NCI-H2227 (cell line): Measurements from ENCODE around the gene COA4.

ENCODE experiments used
- DNase-seq: peaks from one replicate; lab custom pipeline; 2025; ENCODE audit not compliant: unreplicated experiment; lab: John Stamatoyannopoulos, UW

Gene COA4

DNA sequence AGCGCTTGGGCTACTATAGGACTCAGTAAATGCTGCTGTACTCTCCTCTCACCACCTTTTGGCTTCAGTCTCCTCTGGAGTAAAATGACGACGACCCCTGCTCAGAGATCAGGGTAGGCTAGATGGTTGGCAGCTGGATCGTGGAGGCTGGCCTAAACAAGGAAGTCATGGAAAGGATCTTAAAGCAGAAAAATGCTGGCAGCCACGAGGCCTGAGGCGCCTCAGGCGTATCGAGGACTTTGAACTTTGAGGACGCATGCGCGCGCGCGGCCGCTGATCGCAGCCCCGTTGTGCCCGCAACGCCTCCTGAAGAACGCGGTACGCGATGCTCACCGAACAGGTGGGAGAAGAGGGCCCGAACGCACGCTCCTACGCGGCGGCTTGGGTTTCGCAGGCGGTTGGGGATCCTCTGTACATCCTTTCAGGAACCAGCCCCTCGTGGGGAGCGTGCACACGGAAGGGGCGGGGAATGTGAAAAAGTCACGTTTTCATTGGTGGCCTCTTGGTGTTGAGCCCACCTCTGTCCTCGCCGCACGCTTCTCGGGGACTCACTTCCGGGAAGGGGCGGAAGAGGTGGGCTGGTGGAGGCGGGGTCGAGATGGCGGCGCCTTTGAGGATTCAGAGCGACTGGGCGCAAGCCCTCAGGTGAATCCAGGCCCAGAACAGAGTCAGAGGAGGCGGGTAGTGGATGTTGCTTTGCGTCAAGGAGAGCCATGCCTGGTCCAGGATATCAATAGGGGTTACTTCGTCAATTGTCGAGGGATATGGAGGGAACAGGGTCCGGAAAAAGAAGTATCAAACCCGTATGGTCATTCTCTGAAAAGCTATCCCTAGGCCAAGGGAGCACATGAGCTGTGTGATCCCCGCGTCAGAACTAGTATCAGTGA, at the start of gene COA4, which contains the start of gene PAAF1:
COA4 (minus strand) TSS at position 423 of the 887 bp plus-strand sequence. CDS start 3,468 bp downstream, outside the sequence.
PAAF1 (plus strand) TSS at position 576 of the 887 bp plus-strand sequence; CDS start at position 599, 23 bp downstream.
- peak; percentile 100 for DNase-seq

DNA sequence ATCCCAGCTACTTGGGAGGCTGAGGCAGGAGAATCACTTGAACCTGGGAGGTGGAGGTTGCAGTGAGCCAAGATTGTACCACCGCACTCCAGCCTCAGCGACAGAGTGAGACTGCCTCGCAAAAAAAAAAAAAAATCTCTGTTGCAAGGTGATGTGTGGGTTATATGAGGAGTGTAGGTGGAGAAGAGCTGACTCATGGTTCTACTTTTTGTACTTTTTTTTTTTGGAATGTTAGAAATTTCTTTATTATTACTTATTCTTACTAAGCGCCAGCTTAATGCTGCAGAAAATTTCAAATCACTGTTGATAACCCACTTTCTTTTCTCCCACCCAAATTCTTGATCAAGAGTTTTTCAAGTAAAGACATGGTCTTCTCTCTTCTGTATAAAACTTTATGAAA, 44.5 kb upstream of the COA4 start:
- DNase-seq: no peak

- no peak for DNase-seq
These were observed 39.8 kb upstream of the COA4 start for GRCh38 chr11:73916435-73916834.

DNA sequence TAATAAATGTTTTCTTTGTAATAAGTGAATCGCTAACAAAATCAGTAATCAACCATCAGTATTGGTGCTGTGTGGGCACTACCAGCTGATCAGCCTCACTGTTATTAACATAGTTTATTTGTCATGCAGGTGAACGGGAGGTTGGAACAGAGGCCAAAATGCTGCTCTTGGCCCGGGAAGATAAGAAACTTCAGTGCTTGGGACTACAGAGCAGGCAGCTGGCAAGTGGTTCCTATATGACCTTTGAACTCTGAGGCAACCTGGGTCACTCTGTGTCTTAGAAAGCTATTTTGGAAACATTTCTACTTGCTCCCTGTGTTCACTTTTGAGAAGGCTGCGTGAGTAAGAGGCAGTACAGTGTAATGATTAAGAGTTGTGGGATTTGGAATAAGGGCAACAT, 37.6 kb upstream of the COA4 start:
- DNase-seq: no peak

GRCh38 chr11:73913472-73913871, 36.8 kb upstream of the COA4 start:
- DNase-seq: no peak

DNA sequence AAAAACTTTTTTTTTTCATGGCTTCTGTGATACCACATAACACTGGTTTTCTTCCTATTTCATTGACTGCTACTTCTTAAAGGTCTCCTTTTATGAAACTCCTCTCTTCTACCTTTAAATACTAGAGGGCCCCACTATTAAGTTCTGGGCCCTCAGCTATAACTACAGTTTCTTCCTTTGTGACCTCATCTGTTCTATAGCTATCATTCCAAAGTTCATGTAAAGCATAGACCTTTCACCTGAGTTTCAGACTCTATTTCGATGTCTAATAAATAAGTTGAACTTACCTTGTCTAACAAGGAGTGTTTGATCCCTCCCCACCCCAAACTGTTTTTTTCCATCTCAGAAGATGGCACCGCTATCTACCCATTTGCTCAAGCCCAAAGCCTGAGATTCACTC, 35.4 kb upstream of the COA4 start:
- DNase-seq: no peak

GRCh38 chr11:73907191-73907590, 30.5 kb upstream of the COA4 start:
- DNase-seq: no peak

DNA sequence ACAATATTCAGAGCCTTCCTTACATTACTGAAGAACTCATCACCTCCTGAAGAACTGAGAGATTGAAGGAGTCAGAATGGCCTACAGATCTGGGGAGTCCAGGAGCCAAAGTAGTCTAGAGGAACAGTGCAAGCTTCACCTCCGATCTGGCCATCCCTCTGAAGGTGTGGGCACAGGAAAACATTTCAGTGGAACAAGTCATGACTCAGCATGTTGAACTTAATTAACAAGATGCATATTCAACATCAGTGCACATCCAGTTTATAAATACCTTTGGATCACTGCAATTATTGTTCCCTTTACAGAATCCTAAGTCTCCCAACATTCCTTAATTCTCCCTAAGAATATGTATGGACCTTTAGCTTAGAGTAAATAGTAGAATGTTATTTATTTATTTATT, 25.7 kb upstream of the COA4 start:
- no peak for DNase-seq

GRCh38 chr11:73894725-73895335, 18.2 kb upstream of the COA4 start:
- no peak for DNase-seq

- no peak for DNase-seq
These were observed 16.4 kb upstream of the COA4 start for GRCh38 chr11:73893041-73893440.

DNA sequence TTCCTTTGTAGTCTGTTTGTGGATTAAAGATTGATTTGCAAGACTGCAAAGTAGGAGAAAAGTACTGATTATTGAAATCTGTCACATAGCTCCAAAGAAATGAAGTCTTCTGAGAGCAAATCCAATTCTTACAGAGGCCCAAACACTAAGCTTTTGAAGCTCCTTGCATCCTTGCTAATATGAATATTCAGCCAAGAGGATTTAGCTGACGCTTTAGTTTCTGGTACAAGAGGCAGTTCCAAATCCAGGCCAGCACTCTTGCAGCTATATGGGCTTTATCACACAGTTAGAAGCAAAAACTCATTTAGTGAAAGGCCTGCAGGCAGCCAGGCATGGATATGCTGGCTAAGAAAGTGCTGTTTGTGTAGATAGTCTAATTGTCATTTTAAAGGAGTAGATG, 12.9 kb upstream of the COA4 start:
- DNase-seq: no peak

DNA sequence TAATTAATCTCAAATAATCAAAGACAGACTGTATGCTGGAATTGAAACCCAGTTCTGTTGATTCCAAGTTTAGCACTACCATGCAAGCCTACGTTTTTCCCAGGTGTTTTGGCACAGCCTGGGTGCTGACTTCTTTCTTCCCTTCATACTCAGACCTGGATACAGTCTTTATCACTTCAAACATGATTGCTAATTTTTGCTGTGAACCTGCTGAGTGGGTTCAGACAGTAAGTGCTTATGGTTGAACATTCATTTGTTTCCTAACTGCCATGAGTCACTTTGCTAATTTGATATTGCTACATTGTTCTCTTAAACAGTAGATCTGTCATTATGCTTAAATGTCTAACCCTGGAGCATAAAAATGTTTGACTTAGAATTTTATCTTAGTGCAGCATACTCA, 12.4 kb upstream of the COA4 start:
- DNase-seq: no peak

GRCh38 chr11:73888244-73888643, 11.6 kb upstream of the COA4 start:
- no peak for DNase-seq

DNA sequence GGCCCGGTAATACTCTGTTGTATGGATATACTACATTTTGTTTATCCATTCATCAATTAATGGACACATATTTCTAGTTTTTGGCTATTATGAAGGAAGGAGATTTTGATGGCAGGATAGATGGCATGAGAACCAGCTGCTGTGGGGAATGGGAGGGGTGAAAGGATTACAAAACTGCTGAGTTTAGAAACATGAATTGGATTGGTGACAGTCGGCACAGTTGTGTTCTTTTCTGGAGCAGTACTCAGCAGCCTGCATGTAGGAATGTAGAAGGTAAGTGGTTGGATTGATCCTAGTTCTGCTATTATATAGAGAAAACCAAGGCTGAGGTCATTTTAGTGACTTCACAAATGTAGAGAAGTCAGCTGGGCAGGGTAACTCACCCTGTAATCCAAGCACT, 7.2 kb upstream of the COA4 start:
- no peak for DNase-seq

GRCh38 chr11:73880449-73880848, 3.8 kb upstream of the COA4 start:
- peak; percentile 61 for DNase-seq

DNA sequence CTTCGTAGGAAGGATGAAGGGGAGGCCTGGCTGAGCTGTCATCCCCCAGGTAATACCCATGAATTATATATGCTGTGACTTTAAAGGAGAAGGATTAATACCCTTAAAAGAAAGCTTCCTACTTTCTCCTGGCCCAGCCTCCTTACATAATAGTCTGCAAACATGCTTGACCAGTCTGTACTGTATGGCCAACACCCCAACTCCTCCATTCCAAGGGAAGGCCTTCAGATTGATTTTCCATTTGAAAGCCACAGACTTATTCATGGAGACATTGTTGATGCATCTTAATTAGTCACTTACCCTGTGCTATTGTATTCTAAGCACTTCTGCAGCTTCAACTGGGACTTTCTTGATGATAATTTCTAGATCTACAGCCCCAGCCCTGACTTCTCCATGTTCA, 2.1 kb upstream of the COA4 start:
- DNase-seq: no peak

GRCh38 chr11:73875840-73876239, 806 bp downstream of the COA4 start:
- peak; percentile 24 for DNase-seq

DNA sequence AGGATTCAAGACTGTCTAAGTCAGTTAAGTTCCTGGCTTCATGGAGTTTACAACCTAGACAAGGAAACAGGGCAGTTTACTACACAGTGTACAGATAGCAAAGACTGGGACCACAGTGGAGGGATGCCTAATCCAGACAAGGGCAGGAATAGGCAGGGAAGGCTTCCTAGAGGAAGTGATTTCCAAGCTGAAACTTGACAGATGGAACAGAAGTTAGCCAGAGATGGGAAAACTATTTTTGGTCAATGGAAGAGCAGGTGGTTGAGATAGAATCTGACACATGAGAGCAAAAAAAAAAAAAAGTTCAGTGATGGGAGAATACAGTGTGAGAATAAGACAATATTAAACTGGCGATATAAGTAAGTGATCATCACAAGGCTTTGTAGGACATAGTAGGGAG, 1.3 kb downstream of the COA4 start:
- no peak for DNase-seq

- no peak for DNase-seq
These were observed 3.8 kb downstream of the COA4 start for GRCh38 chr11:73872749-73873357.

DNA sequence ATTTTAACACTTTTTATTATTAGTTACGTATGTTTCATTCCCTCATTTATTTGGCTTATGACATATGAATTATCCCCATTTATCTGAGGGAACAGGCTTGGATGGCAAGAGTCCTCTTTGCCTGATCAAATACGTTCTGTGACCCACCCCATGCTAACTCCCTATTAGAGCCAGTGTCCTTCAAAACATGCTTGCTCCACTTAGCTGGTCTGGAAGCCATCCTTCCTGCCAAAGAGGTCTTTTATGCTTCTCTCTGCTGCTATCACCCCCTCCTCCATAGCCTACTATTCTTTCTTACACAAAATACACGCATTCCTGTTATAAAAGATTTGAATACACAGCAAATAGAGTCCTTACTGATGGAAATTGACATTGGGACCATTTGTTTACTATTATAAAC, 6.4 kb downstream of the COA4 start:
- DNase-seq: no peak

GRCh38 chr11:73869332-73869949, 7.2 kb downstream of the COA4 start:
- DNase-seq: no peak

DNA sequence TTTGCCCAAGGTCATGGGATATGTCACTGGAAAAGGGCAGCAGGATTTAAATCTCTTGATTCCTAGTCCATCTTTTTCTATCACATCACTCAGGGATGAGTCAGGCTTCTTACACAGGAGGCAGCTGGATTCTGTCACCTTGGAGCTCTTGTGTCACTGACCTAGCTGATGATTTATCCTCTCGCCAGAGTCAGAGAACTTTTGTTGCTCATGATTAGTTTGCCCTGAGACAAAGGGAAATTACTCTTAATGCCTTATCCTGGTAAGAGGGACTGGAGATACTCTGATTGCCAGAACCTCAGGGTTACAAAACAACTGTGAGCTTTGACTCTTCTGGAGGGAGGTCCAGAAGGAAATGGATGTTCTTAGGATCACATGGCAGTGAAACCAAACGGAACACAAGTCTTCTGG, 10.1 kb downstream of the COA4 start:
- peak; percentile 66 for DNase-seq
